Raji (cell line): Measurements from ENCODE around the gene PAX3.

Experiments used
- POLR2A ChIP-seq: IDR thresholded peaks from 2 replicates; pipeline ENCODE4 v1.6.1; 2011; ENCODE audit warnings: low read depth, low read length, control low read depth; ENCODE audit not compliant: insufficient read depth

The PAX3 gene

GRCh38 chr2:222295368-222296062 is 3.3 kb downstream of the PAX3 start:
- no peak for TF ChIP-seq POLR2A

- no peak for TF ChIP-seq POLR2A
Measured at GRCh38 chr2:222294996-222295367, 3.8 kb downstream of the PAX3 start.

- TF ChIP-seq POLR2A: no peak
Measured at GRCh38 chr2:222293660-222294630, 4.9 kb downstream of the PAX3 start.

- no peak for TF ChIP-seq POLR2A
Measured at GRCh38 chr2:222292149-222293134, 6.4 kb downstream of the PAX3 start.

GRCh38 chr2:222291485-222291841 is 7.3 kb downstream of the PAX3 start:
- no peak for TF ChIP-seq POLR2A

GRCh38 chr2:222290736-222291484 is 7.9 kb downstream of the PAX3 start:
- TF ChIP-seq POLR2A: no peak

- TF ChIP-seq POLR2A: no peak
Measured at GRCh38 chr2:222290401-222290735, 8.4 kb downstream of the PAX3 start.

- TF ChIP-seq POLR2A: no peak
Measured at GRCh38 chr2:222289278-222290160, 9.3 kb downstream of the PAX3 start.

- no peak for TF ChIP-seq POLR2A
Measured at GRCh38 chr2:222288590-222289277, 10.1 kb downstream of the PAX3 start.

GRCh38 chr2:222287862-222288479 is 10.8 kb downstream of the PAX3 start:
- TF ChIP-seq POLR2A: no peak

- TF ChIP-seq POLR2A: no peak
Measured at GRCh38 chr2:222284466-222284865, 14.3 kb downstream of the PAX3 start.

GRCh38 chr2:222283634-222284033 is 15.2 kb downstream of the PAX3 start:
- no peak for TF ChIP-seq POLR2A
